Activated CD4-positive, alpha-beta memory T cell treated with anti-CD3 and anti-CD28 coated beads, Interleukin-2, amount 10 ng/mL, durations not matched to agents 7 days and 5 days (primary cell): Measurements from ENCODE around the gene TRIM49B. TPM values are rescaled to one million over a fixed set of nuclear protein-coding genes. Genes with fewer than 3 reads are reported as not detected.
"Not testable (repeated sequence)": the region's sequence is repeated elsewhere in the genome, so short reads cannot be mapped to it uniquely, and the experiment has no call there.

Source experiments
- CTCF ChIA-PET: fragments of 350-600 bp; sonication (Branson Sonifier 250); formaldehyde crosslinking; loops from one replicate; lab custom pipeline; 2021; ENCODE audit warnings: antibody characterized with exemption, inconsistent platforms; lab: Charles Lee
- POLR2A ChIA-PET: fragments of 350-600 bp; sonication (Branson Sonifier 250); formaldehyde crosslinking; loops from one replicate; lab custom pipeline; 2021; ENCODE audit warnings: antibody characterized with exemption; lab: Charles Lee
- DNase-seq: peaks from one replicate; pipeline ENCODE4 v3.0.0-alpha.2; 2020
- H3K27ac Mint-ChIP-seq: one replicate; pipeline ENCODE4 v1.8.0; 2021; ENCODE audit warnings: mild to moderate bottlenecking, mixed read lengths
- H3K27me3 Mint-ChIP-seq: one replicate; pipeline ENCODE4 v1.8.0; 2021; ENCODE audit warnings: mixed read lengths
- H3K36me3 Mint-ChIP-seq: one replicate; pipeline ENCODE4 v1.8.0; 2021; ENCODE audit warnings: low read depth, mixed read lengths
- H3K4me1 Mint-ChIP-seq: one replicate; pipeline ENCODE4 v1.8.0; 2021; ENCODE audit warnings: mixed read lengths
- H3K4me3 Mint-ChIP-seq: one replicate; pipeline ENCODE4 v1.8.0; 2021; ENCODE audit warnings: mild to moderate bottlenecking, mixed read lengths
- H3K9me3 Mint-ChIP-seq: one replicate; pipeline ENCODE4 v1.8.0; 2021; ENCODE audit warnings: mixed read lengths
- total RNA-seq, 2 experiments: library from RNA; stranded (reverse); gene quantifications; one replicate each; pipeline ENCODE4 v1.2.3, GENCODE V29; 2021

TRIM49B gene
- not detected for total RNA-seq

- H3K27me3 Mint-ChIP-seq, H3K36me3 Mint-ChIP-seq, H3K4me1 Mint-ChIP-seq, DNase-seq, CTCF ChIA-PET, H3K27ac Mint-ChIP-seq, POLR2A ChIA-PET, H3K9me3 Mint-ChIP-seq, H3K4me3 Mint-ChIP-seq: not testable (repeated sequence)
Measured at GRCh38 chr11:49028523-49028922, at the start of gene TRIM49B. TRIM49B (plus strand) TSS chr11:49028823; CDS start chr11:49031600, 2,777 bp downstream.

- DNase-seq, POLR2A ChIA-PET, H3K9me3 Mint-ChIP-seq, H3K36me3 Mint-ChIP-seq, H3K27ac Mint-ChIP-seq, H3K4me1 Mint-ChIP-seq, H3K27me3 Mint-ChIP-seq, H3K4me3 Mint-ChIP-seq, CTCF ChIA-PET: not testable (repeated sequence)
Measured at GRCh38 chr11:48983785-48984184, 44.8 kb upstream of the TRIM49B start, which contains the start of gene TRIM51G. TRIM51G (minus strand) TSS chr11:48983885; CDS start chr11:48981695, 2,190 bp downstream.

- H3K27me3 Mint-ChIP-seq, CTCF ChIA-PET: not testable (repeated sequence)
Measured at GRCh38 chr11:49048229-49048628, 19.6 kb downstream of the TRIM49B start.

GRCh38 chr11:49049821-49050220 is 21.2 kb downstream of the TRIM49B start:
- H3K9me3 Mint-ChIP-seq, DNase-seq, H3K27me3 Mint-ChIP-seq, POLR2A ChIA-PET, H3K36me3 Mint-ChIP-seq, H3K4me1 Mint-ChIP-seq, H3K4me3 Mint-ChIP-seq, CTCF ChIA-PET, H3K27ac Mint-ChIP-seq: not testable (repeated sequence)

More at GRCh38 chr11:49048229-49048628, 19.6 kb downstream of the TRIM49B start:
- DNase-seq, H3K9me3 Mint-ChIP-seq, H3K27ac Mint-ChIP-seq, H3K4me3 Mint-ChIP-seq, H3K4me1 Mint-ChIP-seq, POLR2A ChIA-PET, H3K36me3 Mint-ChIP-seq: not testable (repeated sequence)

- H3K27ac Mint-ChIP-seq, H3K27me3 Mint-ChIP-seq, H3K4me1 Mint-ChIP-seq, H3K9me3 Mint-ChIP-seq, H3K36me3 Mint-ChIP-seq, CTCF ChIA-PET, H3K4me3 Mint-ChIP-seq, POLR2A ChIA-PET, DNase-seq: not testable (repeated sequence)
Measured at GRCh38 chr11:49059012-49059411, 30.4 kb downstream of the TRIM49B start, which contains the start of gene TRIM64C. TRIM64C (minus strand) TSS chr11:49059112; CDS start chr11:49059112, 0 bp downstream.

- H3K4me1 Mint-ChIP-seq, H3K4me3 Mint-ChIP-seq, DNase-seq, H3K27ac Mint-ChIP-seq, H3K36me3 Mint-ChIP-seq, POLR2A ChIA-PET, CTCF ChIA-PET, H3K9me3 Mint-ChIP-seq, H3K27me3 Mint-ChIP-seq: not testable (repeated sequence)
Measured at GRCh38 chr11:49069897-49070296, 41.3 kb downstream of the TRIM49B start.

Other genes with a start within 250 kb of the TRIM49B start
- gene TRIM51G, start 44.9 kb upstream of the TRIM49B start, total RNA-seq: not detected
- not detected for gene TRIM64C, start 30.3 kb downstream of the TRIM49B start, total RNA-seq
- not detected for gene FOLH1, start 179.8 kb downstream of the TRIM49B start, total RNA-seq